GM18907 (cell line): ENCODE data around the gene ADAR.

ENCODE experiments used
- ATAC-seq: cut with Tn5 transposase; IDR thresholded peaks from one replicate; pipeline ENCODE4 v1.9.1; 2021; ENCODE audit warnings: mild to moderate bottlenecking, moderate library complexity; ENCODE audit not compliant: unreplicated experiment

ADAR gene

GRCh38 chr1:154559466-154560044, 48.4 kb downstream of the ADAR start:
- peak; percentile 52 for ATAC-seq

GRCh38 chr1:154558720-154559465, 49.1 kb downstream of the ADAR start:
- peak; percentile 87 for ATAC-seq

- peak; percentile 21 for ATAC-seq
These were observed 49.9 kb downstream of the ADAR start, which contains the start of gene UBE2Q1 for GRCh38 chr1:154557939-154558719. Gene UBE2Q1, minus strand, starts transcription at chr1:154558662. Its CDS starts 109 bp downstream, at chr1:154558553.

GRCh38 chr1:154557248-154557938, 50.6 kb downstream of the ADAR start:
- no peak for ATAC-seq

DNA sequence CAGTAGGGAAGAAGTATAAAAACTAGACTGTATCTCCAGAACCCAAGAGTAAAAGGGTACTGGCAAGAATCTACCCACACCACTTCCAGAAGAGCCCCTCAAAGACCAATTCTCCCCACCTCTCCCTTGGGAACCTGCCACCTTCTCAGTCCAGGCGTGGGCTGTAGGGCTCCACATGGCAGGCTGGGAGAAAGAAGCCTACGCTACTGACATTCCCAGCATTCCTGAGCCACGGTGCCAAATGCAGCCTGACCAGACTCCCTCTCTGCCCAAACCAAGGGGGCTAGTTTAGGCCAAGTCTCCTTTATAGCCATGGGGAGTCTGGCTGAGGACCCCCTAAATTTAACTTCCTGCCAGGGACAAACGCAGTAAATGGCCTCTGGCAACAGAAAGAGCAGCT, 51.6 kb downstream of the ADAR start:
- ATAC-seq = no peak

DNA sequence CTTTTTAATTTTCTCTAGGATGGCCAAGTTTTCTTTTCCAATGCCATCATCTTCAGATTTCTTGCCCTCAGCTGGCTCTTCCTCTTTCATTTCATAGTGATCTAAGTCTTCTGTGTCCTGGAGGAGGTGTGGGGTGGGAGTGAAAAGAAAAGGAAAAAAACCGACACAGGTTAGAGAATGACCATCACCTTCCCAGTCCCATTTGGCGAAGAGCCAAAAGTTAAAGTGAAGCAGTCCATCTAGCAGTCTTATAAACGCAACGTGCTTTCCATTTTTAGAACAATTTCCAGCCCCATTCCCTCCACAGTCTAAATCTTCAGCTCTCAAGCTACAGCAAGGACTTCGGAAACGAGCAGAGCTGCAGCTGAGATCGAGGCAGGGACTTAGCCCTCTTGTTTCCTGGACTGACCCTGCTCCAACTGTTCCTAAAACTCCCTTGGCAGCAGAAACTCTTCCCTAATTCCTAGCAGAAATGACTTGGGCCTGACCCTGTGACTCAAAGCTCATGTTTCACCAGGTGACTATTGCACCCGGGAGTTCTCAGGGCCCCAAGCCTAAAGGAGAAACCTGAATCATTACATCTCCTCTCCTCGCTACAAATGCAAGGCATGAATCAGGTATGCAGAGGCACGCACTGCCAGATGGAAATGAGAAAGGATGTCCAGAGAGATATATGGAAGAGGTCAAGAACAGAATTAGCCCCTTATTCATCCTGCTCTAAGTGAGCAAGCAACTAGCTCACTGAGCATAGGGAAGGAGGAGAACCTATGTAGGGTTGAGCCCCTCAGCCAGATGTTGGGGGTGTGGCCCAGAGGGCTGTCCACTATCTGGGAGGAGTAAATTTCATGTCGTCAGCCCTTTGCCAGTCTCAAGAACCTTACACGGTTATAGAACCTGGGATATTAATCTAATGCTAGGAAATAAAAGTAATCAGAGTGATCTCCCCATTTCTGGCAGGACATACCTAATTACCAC, 54.6 kb downstream of the ADAR start:
- no peak for ATAC-seq

DNA sequence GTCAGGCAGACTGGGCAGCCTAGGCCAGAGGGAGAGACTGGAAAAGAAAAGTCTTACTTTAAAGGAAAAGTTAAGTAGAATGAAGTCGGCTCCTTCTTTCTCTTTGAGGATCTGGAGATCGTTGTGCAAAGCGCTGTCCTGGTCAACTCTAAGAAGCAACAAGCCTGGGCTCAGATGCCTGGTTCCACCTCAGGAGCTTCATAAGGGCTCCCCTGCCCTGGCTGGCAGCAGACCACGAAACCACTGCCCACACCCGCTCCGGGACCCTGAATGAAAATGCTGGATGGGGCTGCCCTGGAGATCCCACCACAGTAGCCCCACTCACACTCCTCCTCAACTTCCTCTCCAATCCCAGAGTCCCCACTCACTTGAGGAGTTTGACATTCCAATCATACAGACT, 56.0 kb downstream of the ADAR start:
- no peak for ATAC-seq

DNA sequence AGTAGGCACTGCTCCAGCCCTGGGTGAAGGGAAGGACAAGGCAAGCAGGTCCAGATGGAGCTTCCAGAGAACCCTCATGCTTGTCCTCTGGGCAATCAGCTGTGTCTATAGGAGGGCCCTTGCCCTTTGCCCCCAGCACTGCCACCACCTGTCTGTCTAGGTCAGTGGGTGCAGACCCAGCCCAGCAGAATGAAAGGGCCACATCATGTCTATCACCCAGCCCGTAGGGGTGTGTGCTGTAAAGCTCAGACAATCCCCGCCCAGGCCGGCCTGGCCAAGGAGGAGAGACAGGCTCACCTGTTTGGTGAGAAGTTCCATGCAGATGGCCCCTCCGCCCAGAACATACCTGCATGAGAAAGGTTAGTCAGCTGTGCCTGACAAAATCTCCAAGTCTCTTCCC, 56.5 kb downstream of the ADAR start:
- no peak for ATAC-seq

DNA sequence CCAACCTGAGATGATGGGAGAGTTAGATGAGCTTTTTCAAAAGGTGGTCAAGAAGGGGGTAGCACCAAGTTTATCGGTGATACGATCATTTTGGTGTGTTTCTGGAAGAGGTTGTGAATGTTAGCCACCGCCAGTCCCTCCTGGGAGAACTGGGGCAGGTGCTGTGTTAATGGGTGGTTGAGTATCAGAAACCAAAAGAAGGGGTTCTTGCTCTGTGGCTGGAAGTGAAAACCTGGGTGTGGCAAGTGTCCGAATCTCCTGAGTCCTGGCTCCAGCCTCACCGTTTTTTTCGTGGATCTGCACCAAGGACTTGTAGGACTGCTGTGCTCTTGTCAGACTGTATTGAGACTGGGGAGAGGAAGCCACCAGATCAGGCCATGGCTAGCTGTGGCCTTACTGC, 57.3 kb downstream of the ADAR start:
- ATAC-seq = no peak

DNA sequence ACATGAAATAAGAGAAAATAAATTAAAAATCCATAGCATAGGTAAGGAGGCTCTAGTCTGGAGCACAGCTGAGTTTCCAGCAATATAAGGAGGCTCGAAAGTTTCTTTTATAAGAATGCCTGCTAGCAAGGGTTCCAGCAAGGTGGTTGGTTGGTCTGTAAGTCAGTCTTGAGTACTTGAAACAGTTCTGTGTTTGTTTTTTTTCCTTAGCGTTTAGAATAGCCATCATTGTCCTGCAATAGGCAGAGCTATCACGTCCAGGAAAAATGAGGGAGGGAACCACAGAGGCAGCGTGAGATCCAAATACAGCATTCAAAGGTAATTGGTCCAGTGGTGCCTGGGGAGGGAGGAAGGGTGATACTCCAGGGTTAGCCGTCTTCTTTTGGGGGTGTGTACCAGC, 57.9 kb downstream of the ADAR start:
- ATAC-seq = no peak

DNA sequence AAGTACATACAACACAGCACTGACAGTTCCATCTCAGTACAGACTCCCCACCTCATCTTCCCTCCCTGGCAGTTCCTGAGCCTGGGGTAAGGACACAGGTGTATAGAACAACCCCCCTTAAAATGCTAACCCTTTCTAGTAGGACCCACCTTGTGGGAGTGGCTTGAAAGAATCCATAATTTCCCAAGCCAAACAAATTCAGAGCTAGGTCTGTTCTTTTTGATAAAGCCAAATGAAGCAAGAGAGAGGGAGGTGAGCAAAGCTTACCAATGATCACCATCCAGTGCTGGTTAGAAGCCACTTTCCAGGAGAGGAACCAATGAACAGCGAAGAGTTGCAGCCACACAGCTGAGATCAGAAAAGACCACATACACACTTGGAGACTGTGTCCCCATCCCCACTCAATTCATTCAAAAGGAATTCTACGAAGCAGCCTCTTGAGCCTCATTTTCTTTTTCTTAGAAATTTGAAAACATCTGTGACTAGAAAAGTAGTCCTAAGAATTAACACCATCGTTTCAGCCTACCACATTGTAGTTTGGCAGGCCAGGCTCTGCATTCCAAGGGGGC, 58.7 kb downstream of the ADAR start:
- ATAC-seq = no peak

- no peak for ATAC-seq
These were observed 60.0 kb downstream of the ADAR start for GRCh38 chr1:154548028-154548427.

GRCh38 chr1:154547105-154547732, 60.8 kb downstream of the ADAR start:
- no peak for ATAC-seq

DNA sequence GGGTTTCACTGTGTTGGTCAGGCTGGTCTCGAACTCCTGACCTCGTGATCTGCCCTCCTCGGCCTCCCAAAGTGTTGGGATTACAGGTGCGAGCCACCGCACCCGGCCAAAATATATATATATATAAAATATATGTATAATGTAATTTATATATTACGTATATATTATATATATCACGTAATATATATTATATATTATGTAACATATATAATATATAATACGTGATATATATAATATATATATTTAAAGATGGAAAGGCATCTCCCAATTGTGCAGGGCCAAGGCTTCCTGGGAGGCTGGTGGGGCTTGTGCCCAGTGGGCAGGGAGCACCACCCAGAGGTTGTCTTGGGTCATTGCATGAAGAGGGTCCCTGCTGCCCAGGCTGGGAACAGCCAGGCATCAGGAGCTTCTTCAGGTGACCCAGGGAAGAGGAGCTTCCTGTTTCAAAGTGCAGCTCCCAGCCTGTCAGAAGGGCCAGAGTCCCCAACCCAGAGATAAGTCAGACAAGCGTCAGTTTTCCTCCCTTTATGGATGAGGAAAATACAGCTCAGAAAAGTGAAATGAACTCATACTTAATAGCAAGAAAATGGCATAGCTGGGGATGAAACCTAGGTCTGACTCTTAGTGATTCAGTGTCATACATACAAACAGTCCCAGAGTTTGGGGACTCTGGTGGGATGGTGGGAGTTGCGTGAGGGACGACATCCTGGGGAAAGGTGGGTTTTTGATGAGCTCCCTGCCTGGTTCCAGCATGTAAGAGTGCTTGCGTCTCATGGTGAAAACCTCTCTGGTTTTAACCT, 61.5 kb downstream of the ADAR start:
- ATAC-seq = peak; percentile 50

GRCh38 chr1:154541231-154541630, 66.8 kb downstream of the ADAR start:
- ATAC-seq = no peak

- ATAC-seq = no peak
These were observed 68.2 kb downstream of the ADAR start for GRCh38 chr1:154539486-154540483.

- no peak for ATAC-seq
These were observed 71.4 kb downstream of the ADAR start for GRCh38 chr1:154536570-154536969.
